H9 (cell line): ENCODE results near the gene SPECC1L. TPM values are rescaled to one million over a fixed set of nuclear protein-coding genes. Genes with fewer than 3 reads are reported as not detected.

Experiments
- DNase-seq: peaks from one replicate; pipeline ENCODE4 v3.0.0-alpha.2; 2017
- H2AFZ ChIP-seq: one replicate; pipeline ENCODE4 v1.6.1; 2013; ENCODE audit warnings: mild to moderate bottlenecking, low read length, control low read depth, moderate library complexity
- H2AK5ac ChIP-seq: 2 replicates; pipeline ENCODE4 v1.6.1; 2013; ENCODE audit warnings: low read length, control low read depth, mixed read lengths; ENCODE audit not compliant: insufficient read length
- H2BK120ac ChIP-seq: one replicate; pipeline ENCODE4 v1.6.1; 2013; ENCODE audit warnings: low read depth, mild to moderate bottlenecking, low read length, control low read depth, inconsistent platforms; ENCODE audit not compliant: poor library complexity, severe bottlenecking
- H2BK12ac ChIP-seq: 2 replicates; pipeline ENCODE4 v1.6.1; 2013; ENCODE audit warnings: low read length, control low read depth, mixed read lengths, low read depth; ENCODE audit not compliant: insufficient read length
- H2BK15ac ChIP-seq: 2 replicates; pipeline ENCODE4 v1.6.1; 2013; ENCODE audit warnings: low read depth, low read length, control low read depth
- H2BK20ac ChIP-seq: one replicate; pipeline ENCODE4 v1.6.1; 2013; ENCODE audit warnings: low read depth, mild to moderate bottlenecking, low read length, control low read depth, inconsistent platforms; ENCODE audit not compliant: poor library complexity, severe bottlenecking
- H2BK5ac ChIP-seq: 2 replicates; pipeline ENCODE4 v1.6.1; 2013; ENCODE audit warnings: low read length, control low read depth, mixed read lengths; ENCODE audit not compliant: insufficient read length
- H3K14ac ChIP-seq: 2 replicates; pipeline ENCODE4 v1.6.1; 2013; ENCODE audit warnings: low read length, control low read depth; ENCODE audit not compliant: insufficient read depth
- H3K18ac ChIP-seq: 2 replicates; pipeline ENCODE4 v1.6.1; 2013; ENCODE audit warnings: low read depth, mild to moderate bottlenecking, mixed read lengths, low read length, control low read depth; ENCODE audit not compliant: insufficient read length
- H3K23ac ChIP-seq: 2 replicates; pipeline ENCODE4 v1.6.1; 2013; ENCODE audit warnings: low read length, control low read depth, mixed read lengths, low read depth; ENCODE audit not compliant: insufficient read length
- H3K23me2 ChIP-seq: 2 replicates; pipeline ENCODE4 v1.6.1; 2013; ENCODE audit warnings: low read depth, mild to moderate bottlenecking, mixed read lengths, low read length, control low read depth; ENCODE audit not compliant: insufficient read length, poor library complexity, severe bottlenecking
- H3K27ac ChIP-seq: 2 replicates; pipeline ENCODE4 v1.5.1; 2013; ENCODE audit warnings: low read length, control low read depth, mixed read lengths, low read depth; ENCODE audit not compliant: insufficient read length
- H3K27me3 ChIP-seq: 2 replicates; pipeline ENCODE4 v1.6.1; 2013; ENCODE audit warnings: low read length, control low read depth, inconsistent platforms; ENCODE audit not compliant: insufficient read depth
- H3K4ac ChIP-seq: 2 replicates; pipeline ENCODE4 v1.6.1; 2013; ENCODE audit warnings: low read depth, mild to moderate bottlenecking, control low read depth, inconsistent platforms, low read length, moderate library complexity
- H3K4me1 ChIP-seq: 2 replicates; pipeline ENCODE4 v1.6.1; 2013; ENCODE audit warnings: low read length, control low read depth, inconsistent platforms; ENCODE audit not compliant: insufficient read depth
- H3K4me2 ChIP-seq: 2 replicates; pipeline ENCODE4 v1.6.1; 2013; ENCODE audit warnings: low read length, control low read depth, mixed read lengths; ENCODE audit not compliant: insufficient read length, insufficient read depth
- H3K56ac ChIP-seq: 2 replicates; pipeline ENCODE4 v1.6.1; 2013; ENCODE audit warnings: low read depth, mild to moderate bottlenecking, mixed read lengths, low read length, control low read depth; ENCODE audit not compliant: insufficient read length
- H3K79me1 ChIP-seq: 2 replicates; pipeline ENCODE4 v1.6.1; 2013; ENCODE audit warnings: low read depth, mild to moderate bottlenecking, moderate library complexity, low read length, control low read depth, inconsistent platforms; ENCODE audit not compliant: insufficient read depth, poor library complexity, severe bottlenecking
- H3K79me2 ChIP-seq: 2 replicates; pipeline ENCODE4 v1.6.1; 2013; ENCODE audit warnings: low read length, control low read depth, inconsistent platforms; ENCODE audit not compliant: insufficient read depth
- H3K9ac ChIP-seq: 2 replicates; pipeline ENCODE4 v1.6.1; 2013; ENCODE audit warnings: low read length, control low read depth, mixed read lengths; ENCODE audit not compliant: insufficient read length; ENCODE audit errors: extremely low read depth
- H3K9me3 ChIP-seq: one replicate; pipeline ENCODE4 v1.6.1; 2013; ENCODE audit warnings: low read depth, low read length, inconsistent platforms; ENCODE audit not compliant: control insufficient read depth
- H3T11ph ChIP-seq: one replicate; pipeline ENCODE4 v1.6.1; 2013; ENCODE audit warnings: mild to moderate bottlenecking, low read length, control low read depth, inconsistent platforms
- H4K20me1 ChIP-seq: one replicate; pipeline ENCODE4 v1.6.1; 2013; ENCODE audit not compliant: control insufficient read depth, insufficient read length, insufficient read depth
- H4K5ac ChIP-seq: 2 replicates; pipeline ENCODE4 v1.6.1; 2013; ENCODE audit warnings: low read depth, mild to moderate bottlenecking, mixed read lengths, low read length, control low read depth; ENCODE audit not compliant: insufficient read length
- H4K8ac ChIP-seq: replicated peaks from 2 replicates; pipeline ENCODE4 v1.6.1; 2013; ENCODE audit warnings: low read length, control low read depth, mixed read lengths, low read depth; ENCODE audit not compliant: insufficient read length
- H4K91ac ChIP-seq: 2 replicates; pipeline ENCODE4 v1.6.1; 2013; ENCODE audit warnings: low read depth, mild to moderate bottlenecking, moderate library complexity, mixed read lengths, low read length, control low read depth; ENCODE audit not compliant: insufficient read length
- H3K27ac Mint-ChIP-seq, 3 experiments: 2 replicates in 2 of 3; 3 replicates in 1 of 3; pipeline ENCODE4 v1.8.0; 2020 to 2021; ENCODE audit warnings: mixed read lengths in 3 of 3, mild to moderate bottlenecking in 1 of 3, moderate library complexity in 1 of 3
- H3K27me3 Mint-ChIP-seq: 2 replicates; pipeline ENCODE4 v1.8.0; 2021; ENCODE audit warnings: low read depth, mild to moderate bottlenecking, moderate library complexity, mixed read lengths
- H3K36me3 Mint-ChIP-seq, 3 experiments: 2 replicates in 2 of 3; 3 replicates in 1 of 3; pipeline ENCODE4 v1.8.0; 2020 to 2021; ENCODE audit warnings: low read depth in 3 of 3, mixed read lengths in 3 of 3; ENCODE audit not compliant: insufficient read depth in 1 of 3
- H3K4me1 Mint-ChIP-seq, 2 experiments: 2 replicates each; pipeline ENCODE4 v1.8.0; 2020; ENCODE audit warnings: mixed read lengths in 2 of 2
- H3K4me3 Mint-ChIP-seq, 2 experiments: 2 replicates in 1 of 2; 3 replicates in 1 of 2; pipeline ENCODE4 v1.8.0; 2020 to 2021; ENCODE audit warnings: mild to moderate bottlenecking in 2 of 2, mixed read lengths in 2 of 2, moderate library complexity in 1 of 2
- H3K9me3 Mint-ChIP-seq, 2 experiments: 2 replicates in 1 of 2; 3 replicates in 1 of 2; pipeline ENCODE4 v1.8.0; 2020; ENCODE audit warnings: mild to moderate bottlenecking in 2 of 2, mixed read lengths in 2 of 2, moderate library complexity in 1 of 2
- CTCF ChIP-seq: fragments of 200-600 bp; sonication (generic); conservative IDR thresholded peaks from 3 replicates; pipeline ENCODE4 v1.8.0; 2021; ENCODE audit warnings: antibody characterized with exemption, mild to moderate bottlenecking
- WGBS: extraction: QIAGEN DNeasy Blood & Tissue Kit; methylation state at CpG from one replicate; pipeline ENCODE4 v1.1.7; 2013; ENCODE audit warnings: missing lambda C conversion rate, low lambda C conversion rate, mixed read lengths; ENCODE audit not compliant: insufficient read length; ENCODE audit errors: extremely low coverage; 5-methylcytosine and 5-hydroxymethylcytosine counted together
- total RNA-seq: library from RNA; stranded (reverse); gene quantifications from 2 replicates; pipeline ENCODE4 v1.2.1, GENCODE V29; 2021

The SPECC1L gene
- total RNA-seq, 1 experiment from 2014 or later: 57.1 TPM

GRCh38 chr22:24467340-24467739 lies 196.7 kb downstream of the SPECC1L start:
- no peak for DNase-seq
- no peak overlapping the region for H3K27ac ChIP-seq

More at GRCh38 chr22:24467340-24467739, 196.7 kb downstream of the SPECC1L start:
- Histone ChIP-seq H3K14ac (no peak overlapping the region), H3K79me2 (no peaks in the 10 kb centered on the region), H2AFZ (no peak overlapping the region), H3K4ac (no peak overlapping the region), H2BK5ac (no peak overlapping the region), H2BK15ac (peak overlapping the region; percentile 25; the same call in 1 of the 2 replicates), H3K23me2 (no peaks in the 10 kb centered on the region), H4K20me1 (no peaks in the 10 kb centered on the region), H3K23ac (no peak overlapping the region), H4K5ac (no peak overlapping the region), H3K4me1 (no peaks in the 10 kb centered on the region; the same call in 1 of the 2 replicates), H3T11ph (no peak overlapping the region), H3K18ac (no peak overlapping the region), H3K4me2 (no peak overlapping the region), H3K56ac (no peak overlapping the region), H4K91ac (no peak overlapping the region), H2BK12ac (no peak overlapping the region), H3K9ac (no peak overlapping the region), H2BK20ac (no peak overlapping the region), H3K79me1 (no peaks in the 10 kb centered on the region), H2AK5ac (no peak overlapping the region), H4K8ac (no peak overlapping the region), H3K9me3 (no peaks in the 10 kb centered on the region), H2BK120ac (no peak overlapping the region), H3K27me3 (no peaks in the 10 kb centered on the region)
- no peak overlapping the region for H3K4me3 Mint-ChIP-seq
- no peaks in the 10 kb centered on the region; the same call in 1 of the 2 replicates for H3K27me3 Mint-ChIP-seq
- H3K4me1 Mint-ChIP-seq: peaks cover 13 to 15% of the 10 kb centered on the region in 2 experiments
- TF ChIP-seq CTCF: no peak
- H3K9me3 Mint-ChIP-seq: no peaks in the 10 kb centered on the region
- H3K36me3 Mint-ChIP-seq: no peaks in the 10 kb centered on the region
- no CpG with 5 or more reads among the region's 2 CpGs for WGBS
- H3K27ac Mint-ChIP-seq: no peak overlapping the region; a peak in 1 of 7 replicates

Other genes with a start within 250 kb of the SPECC1L start
- 3.8 and 4.2 TPM in 2 replicates for gene SUSD2, start 89.3 kb upstream of the SPECC1L start, total RNA-seq
- 0.20 TPM in 2 replicates for gene GGT5, start 25.7 kb upstream of the SPECC1L start, total RNA-seq
- 3.5 and 3.9 TPM in 2 replicates for gene ADORA2A, start 156.8 kb downstream of the SPECC1L start, total RNA-seq
- gene UPB1, start 224.5 kb downstream of the SPECC1L start, total RNA-seq: 0.07 TPM in 1 of 2 replicates, not detected in the other